Measurements from ENCODE around the gene PLXNA3. TPM values are rescaled to one million over a fixed set of nuclear protein-coding genes. Genes with fewer than 3 reads are reported as not detected.

PLXNA3 gene
- total RNA-seq, 1 experiment from 2014 or later = 128 TPM

DNA sequence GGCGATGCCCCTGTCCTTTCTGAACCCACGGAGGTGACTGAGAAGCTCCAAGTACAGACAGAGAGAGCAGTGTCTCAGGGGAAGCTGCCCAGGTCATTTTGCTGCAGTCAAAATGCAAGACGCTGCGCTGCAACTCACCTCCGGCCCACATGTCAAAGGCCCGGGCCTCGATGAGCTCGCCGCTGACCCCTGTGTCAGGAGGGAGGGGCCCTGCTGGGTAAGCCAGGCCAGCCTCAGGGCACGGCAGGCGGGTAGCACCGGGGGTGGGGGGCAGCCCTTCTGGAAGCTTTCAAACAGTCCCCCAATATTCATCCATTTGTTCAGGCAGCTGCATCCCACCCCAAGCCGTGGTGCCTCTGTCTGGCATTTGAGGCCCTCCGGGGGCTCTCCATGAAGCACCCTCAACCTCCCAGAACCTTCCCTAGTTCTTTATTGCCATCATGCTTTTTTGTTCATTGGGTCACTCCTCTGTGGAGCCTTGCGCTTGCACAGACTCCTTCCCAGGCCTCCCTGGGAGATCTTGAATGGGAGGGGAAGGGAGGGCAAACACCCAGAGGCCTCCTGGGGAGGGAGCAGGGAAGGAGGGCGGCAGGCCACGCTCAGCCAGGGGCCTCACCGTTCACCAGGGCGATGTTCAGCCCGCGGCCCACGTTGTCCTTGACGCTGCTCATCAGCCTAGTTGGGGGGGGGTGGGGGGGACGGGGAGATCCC, 49.7 kb downstream of the PLXNA3 start:
- H3K4me1 ChIP-seq (ENCODE audit: control insufficient read depth, insufficient read depth, low read length) = no peaks in the 10 kb centered on the region
- ChIA-PET POLR2A (no interaction called here), CTCF (no interaction called here)
- intact Hi-C loops (cut with micrococcal nuclease; ENCODE audit: unreplicated experiment) = no loop called here
- DNase-seq (ENCODE audit: low read depth, low spot score) (no peak), ATAC-seq (no peak)
- BruUV-seq (replicated peaks) = no TSS peak
- H3K4me3 ChIP-seq (ENCODE audit: low read depth in 2 of 2, low read length in 2 of 2) = no peak overlapping the region
- no peak overlapping the region for H3K27ac ChIP-seq (ENCODE audit: low read length)
- H3K9me3 ChIP-seq (ENCODE audit: control insufficient read depth, insufficient read depth, low read depth, low read length) = no peaks in the 10 kb centered on the region
- no peaks in the 10 kb centered on the region for H3K36me3 ChIP-seq (ENCODE audit: control insufficient read depth, insufficient read depth, low read length)
- TF ChIP-seq CTCF (IDR thresholded peaks at IDR 0.05) (no peak), TCF7L2 (IDR thresholded peaks at IDR 0.05; ENCODE audit: low read depth, low read length) (no peak), SIN3A (IDR thresholded peaks at IDR 0.05; ENCODE audit: borderline replicate concordance, insufficient read depth, low read depth, low read length) (no peak), REST (IDR thresholded peaks at IDR 0.05; ENCODE audit: insufficient read depth in 1 of 2, low read depth in 2 of 2, low read length in 1 of 2) (no peak), POLR2AphosphoS5 (IDR thresholded peaks at IDR 0.05; ENCODE audit: low read depth, low read length) (no peak)
- H3K27me3 ChIP-seq (ENCODE audit: control insufficient read depth, insufficient read depth, low read length) = no peaks in the 10 kb centered on the region
- in situ Hi-C loops (cut with HindIII; ENCODE audit: low pct_unique_long_range_greater_than_20kb, low sequenced_read_pairs) = no loop called here

DNA sequence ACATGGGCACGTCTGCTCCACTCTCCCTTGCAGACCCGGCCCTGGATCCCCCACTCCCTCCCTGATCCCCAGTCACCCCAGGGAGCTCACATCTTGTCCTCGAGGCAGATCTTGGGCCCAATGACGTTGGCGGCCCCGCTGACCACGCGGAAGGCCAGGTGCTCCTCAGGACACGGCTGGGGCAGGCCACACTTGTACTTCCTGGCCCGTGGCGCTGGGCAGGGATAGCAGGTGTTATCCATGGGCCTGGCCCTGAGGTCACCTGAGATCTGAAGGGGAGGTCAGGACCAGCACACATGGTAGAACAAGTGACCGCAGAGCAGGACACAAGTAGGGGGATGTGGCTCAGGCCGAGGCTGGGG, 50.3 kb downstream of the PLXNA3 start:
- H3K9me3 ChIP-seq (ENCODE audit: control insufficient read depth, insufficient read depth, low read depth, low read length) = no peaks in the 10 kb centered on the region
- ChIA-PET CTCF (no interaction called here), POLR2A (no interaction called here)
- no peak for DNase-seq (ENCODE audit: low read depth, low spot score)
- intact Hi-C loops (cut with micrococcal nuclease; ENCODE audit: unreplicated experiment) (no loop called here), in situ Hi-C loops (cut with HindIII; ENCODE audit: low pct_unique_long_range_greater_than_20kb, low sequenced_read_pairs) (no loop called here)
- BruUV-seq (replicated peaks) = no TSS peak
- no peaks in the 10 kb centered on the region for H3K4me1 ChIP-seq (ENCODE audit: control insufficient read depth, insufficient read depth, low read length)
- no peak for TF ChIP-seq REST (IDR thresholded peaks at IDR 0.05; ENCODE audit: insufficient read depth in 1 of 2, low read depth in 2 of 2, low read length in 1 of 2)
- TF ChIP-seq POLR2AphosphoS5 (IDR thresholded peaks at IDR 0.05; ENCODE audit: low read depth, low read length) = no peak
- no peak for TF ChIP-seq CTCF (IDR thresholded peaks at IDR 0.05)
- TF ChIP-seq TCF7L2 (IDR thresholded peaks at IDR 0.05; ENCODE audit: low read depth, low read length) = no peak
- no peak for TF ChIP-seq SIN3A (IDR thresholded peaks at IDR 0.05; ENCODE audit: borderline replicate concordance, insufficient read depth, low read depth, low read length)
- ATAC-seq = no peak
- no peak overlapping the region for H3K4me3 ChIP-seq (ENCODE audit: low read depth in 2 of 2, low read length in 2 of 2)
- H3K36me3 ChIP-seq (ENCODE audit: control insufficient read depth, insufficient read depth, low read length) = no peaks in the 10 kb centered on the region
- H3K27ac ChIP-seq (ENCODE audit: low read length) = no peak overlapping the region
- H3K27me3 ChIP-seq (ENCODE audit: control insufficient read depth, insufficient read depth, low read length) = no peaks in the 10 kb centered on the region

Data from Panc1 (cell line).